ENCODE data around the gene NR5A1. TPM values are rescaled to one million over a fixed set of nuclear protein-coding genes. Genes with fewer than 3 reads are reported as not detected.

NR5A1 gene
- total RNA-seq, 4 donors from 2014 or later, result not detected

DNA sequence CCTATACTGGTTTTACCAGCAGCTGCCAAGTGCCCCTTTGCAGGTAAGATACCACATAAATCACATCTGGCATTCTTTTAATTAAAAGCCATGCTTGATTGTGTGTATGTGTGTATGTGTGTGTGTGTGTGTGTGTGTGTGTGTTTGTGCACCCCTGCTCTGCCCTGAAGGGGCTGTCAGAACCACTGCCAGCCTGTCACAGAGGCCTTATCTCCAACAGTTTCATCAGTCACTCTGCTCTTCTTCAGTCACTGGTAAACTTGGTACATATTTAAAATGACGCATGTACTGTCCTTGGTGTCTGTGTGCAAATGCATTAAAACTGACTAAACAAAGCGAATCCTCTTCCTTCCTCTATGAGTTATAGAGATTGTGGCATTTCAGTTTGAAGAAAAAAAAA is 19.0 kb upstream of the NR5A1 start:
- no peak for DNase-seq (ENCODE audit: low spot score in 2 of 2)
- H3K9me3 ChIP-seq, result no peaks in the 10 kb centered on the region
- WGBS, result 89% methylated on average over 2 of the region's 2 CpGs
- H3K36me3 ChIP-seq, result peaks cover 11% of the 10 kb centered on the region
- TF ChIP-seq POLR2AphosphoS5 (IDR thresholded peaks at IDR 0.05) (no peak), EP300 (IDR thresholded peaks at IDR 0.05) (no peak), POLR2A (IDR thresholded peaks at IDR 0.05) (no peak)
- TF ChIP-seq, protein P1, sequence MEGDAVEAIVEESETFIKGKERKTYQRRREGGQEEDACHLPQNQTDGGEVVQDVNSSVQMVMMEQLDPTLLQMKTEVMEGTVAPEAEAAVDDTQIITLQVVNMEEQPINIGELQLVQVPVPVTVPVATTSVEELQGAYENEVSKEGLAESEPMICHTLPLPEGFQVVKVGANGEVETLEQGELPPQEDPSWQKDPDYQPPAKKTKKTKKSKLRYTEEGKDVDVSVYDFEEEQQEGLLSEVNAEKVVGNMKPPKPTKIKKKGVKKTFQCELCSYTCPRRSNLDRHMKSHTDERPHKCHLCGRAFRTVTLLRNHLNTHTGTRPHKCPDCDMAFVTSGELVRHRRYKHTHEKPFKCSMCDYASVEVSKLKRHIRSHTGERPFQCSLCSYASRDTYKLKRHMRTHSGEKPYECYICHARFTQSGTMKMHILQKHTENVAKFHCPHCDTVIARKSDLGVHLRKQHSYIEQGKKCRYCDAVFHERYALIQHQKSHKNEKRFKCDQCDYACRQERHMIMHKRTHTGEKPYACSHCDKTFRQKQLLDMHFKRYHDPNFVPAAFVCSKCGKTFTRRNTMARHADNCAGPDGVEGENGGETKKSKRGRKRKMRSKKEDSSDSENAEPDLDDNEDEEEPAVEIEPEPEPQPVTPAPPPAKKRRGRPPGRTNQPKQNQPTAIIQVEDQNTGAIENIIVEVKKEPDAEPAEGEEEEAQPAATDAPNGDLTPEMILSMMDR (IDR thresholded peaks at IDR 0.05), result no peak
- no peaks in the 10 kb centered on the region for H3K27me3 ChIP-seq
- no peak overlapping the region for H3K4me3 ChIP-seq
- no peaks in the 10 kb centered on the region for H3K4me1 ChIP-seq
- H3K27ac ChIP-seq, result no peak overlapping the region

DNA sequence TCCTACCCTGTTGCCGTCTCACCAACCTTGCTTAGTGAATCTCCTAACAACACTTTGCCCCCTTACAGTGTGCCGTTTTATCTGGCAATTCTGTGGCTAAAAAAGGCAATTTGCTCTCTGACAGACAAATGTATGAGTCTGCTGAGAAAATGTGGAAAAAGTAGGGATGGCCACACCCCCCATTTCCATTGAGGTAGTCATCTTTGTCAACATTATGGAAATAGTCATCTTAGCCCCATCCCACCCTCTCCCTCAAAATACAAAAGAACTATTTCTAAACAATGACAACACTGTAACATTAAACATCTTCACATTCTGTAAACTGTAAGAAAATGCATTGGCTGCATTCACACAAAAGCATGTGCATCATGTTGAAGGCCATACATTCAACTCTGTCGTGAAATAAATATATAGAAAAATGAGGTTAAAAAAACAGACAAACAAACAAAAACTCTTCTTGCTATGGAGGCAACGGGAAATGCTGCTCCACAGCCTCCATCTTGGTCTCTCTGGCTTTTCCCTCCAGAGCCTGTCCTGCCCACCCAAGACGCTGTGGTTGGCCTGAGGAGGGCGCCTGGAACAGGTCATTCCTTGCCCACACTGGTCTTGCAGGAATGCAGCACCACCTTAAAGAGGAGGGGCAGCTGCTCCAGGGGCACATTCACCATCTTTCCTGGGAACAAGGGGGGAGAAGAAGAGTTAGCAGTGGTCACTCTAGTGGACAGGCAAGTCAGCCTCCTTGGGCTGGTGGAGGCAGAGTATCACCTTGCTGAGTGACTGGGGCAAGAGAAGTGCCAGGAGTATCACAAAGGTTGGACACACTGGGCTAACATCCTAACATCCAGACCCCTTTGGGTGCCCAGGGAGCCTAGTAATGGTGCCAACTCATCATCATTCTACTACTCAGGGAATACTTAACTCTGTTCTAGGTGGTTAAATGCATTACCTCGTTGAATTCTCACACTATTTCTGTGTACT is 15.2 kb upstream of the NR5A1 start:
- Histone ChIP-seq H3K27me3 (no peaks in the 10 kb centered on the region), H3K4me3 (no peak overlapping the region), H3K9me3 (no peaks in the 10 kb centered on the region), H3K4me1 (no peaks in the 10 kb centered on the region), H3K36me3 (peaks cover 11% of the 10 kb centered on the region), H3K27ac (no peak overlapping the region)
- TF ChIP-seq, protein P1 (IDR thresholded peaks at IDR 0.05), result no peak
- TF ChIP-seq POLR2A (IDR thresholded peaks at IDR 0.05), result no peak
- no peak for TF ChIP-seq POLR2AphosphoS5 (IDR thresholded peaks at IDR 0.05)
- no peak for TF ChIP-seq EP300 (IDR thresholded peaks at IDR 0.05)
- DNase-seq (ENCODE audit: low spot score in 2 of 2), result no peak
- 87% methylated on average over 7 of the region's 7 CpGs for WGBS

DNA sequence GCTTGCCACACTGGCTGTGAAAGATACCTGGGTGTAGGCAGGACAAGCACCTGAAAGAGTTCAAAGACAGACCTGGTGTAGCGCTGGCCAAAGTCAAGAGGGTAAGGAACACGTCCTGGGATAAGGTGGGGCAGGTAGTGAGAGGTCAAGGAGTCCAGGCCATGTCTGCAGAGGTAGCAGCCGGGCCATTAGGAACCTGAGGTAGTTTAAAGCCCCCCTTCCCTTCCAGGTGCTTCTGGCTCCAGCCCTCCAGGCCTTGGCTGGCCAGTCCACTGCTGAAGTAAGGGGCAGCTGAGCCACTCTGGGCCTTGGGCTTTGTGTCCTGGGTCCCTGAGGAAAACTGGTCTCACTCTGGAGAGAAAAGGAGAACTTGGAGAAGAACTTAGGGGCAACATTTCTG is 13.9 kb upstream of the NR5A1 start:
- Histone ChIP-seq H3K4me3 (no peak overlapping the region), H3K27ac (no peak overlapping the region), H3K27me3 (no peaks in the 10 kb centered on the region), H3K4me1 (no peaks in the 10 kb centered on the region), H3K36me3 (peaks cover 7% of the 10 kb centered on the region), H3K9me3 (no peaks in the 10 kb centered on the region)
- DNase-seq (ENCODE audit: low spot score in 2 of 2), result no peak
- 100% methylated on average over 3 of the region's 3 CpGs for WGBS
- TF ChIP-seq EP300 (IDR thresholded peaks at IDR 0.05) (no peak), POLR2A (IDR thresholded peaks at IDR 0.05) (no peak), POLR2AphosphoS5 (IDR thresholded peaks at IDR 0.05) (no peak)
- TF ChIP-seq, protein P1 (IDR thresholded peaks at IDR 0.05), result no peak

DNA sequence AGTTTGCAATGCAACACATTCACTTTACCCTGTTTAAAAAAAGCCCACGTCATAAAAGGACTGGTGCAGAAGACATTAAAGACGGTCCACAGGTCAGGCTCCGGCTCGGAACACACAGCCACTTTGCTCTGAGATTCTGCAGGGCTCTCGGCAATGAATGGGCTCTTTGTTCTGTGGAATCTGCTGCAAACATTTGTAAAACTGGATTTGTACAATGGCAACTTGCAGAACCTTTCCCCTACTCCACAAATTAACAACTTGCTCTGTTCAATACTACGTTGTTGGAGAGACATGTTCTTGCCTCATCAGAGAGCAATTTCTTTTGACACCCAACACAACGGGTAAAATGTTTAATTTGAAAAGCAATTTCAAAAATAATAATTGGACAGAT is 13.0 kb upstream of the NR5A1 start:
- Histone ChIP-seq H3K27ac (no peak overlapping the region), H3K9me3 (no peaks in the 10 kb centered on the region), H3K4me1 (no peaks in the 10 kb centered on the region), H3K4me3 (no peak overlapping the region), H3K27me3 (no peaks in the 10 kb centered on the region), H3K36me3 (peaks cover 4% of the 10 kb centered on the region)
- TF ChIP-seq, protein P1 (IDR thresholded peaks at IDR 0.05), result no peak
- no peak for TF ChIP-seq POLR2A (IDR thresholded peaks at IDR 0.05)
- no peak for TF ChIP-seq EP300 (IDR thresholded peaks at IDR 0.05)
- no peak for TF ChIP-seq POLR2AphosphoS5 (IDR thresholded peaks at IDR 0.05)
- DNase-seq (ENCODE audit: low spot score in 2 of 2), result no peak
- WGBS, result 79% methylated on average over 7 of the region's 7 CpGs

DNA sequence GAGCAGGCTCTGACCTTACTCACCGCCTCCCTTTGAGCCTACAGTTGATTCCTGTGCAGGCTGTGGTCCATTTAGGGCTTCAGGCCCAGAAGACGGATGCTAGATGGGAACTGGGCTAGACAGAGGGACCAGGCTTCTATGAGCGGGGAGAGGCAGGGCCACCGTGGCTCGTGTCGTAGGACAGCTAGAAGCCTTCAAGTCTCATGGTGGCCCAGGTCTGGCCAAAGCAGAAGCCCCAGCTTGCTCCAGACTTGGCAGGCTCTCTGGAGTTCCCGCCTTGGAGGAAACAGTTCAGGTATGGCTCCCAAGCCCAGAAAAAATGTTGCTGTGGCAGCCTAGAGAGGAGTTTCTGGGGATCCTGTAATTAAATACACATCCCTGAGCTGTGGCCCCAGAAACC is 10.9 kb upstream of the NR5A1 start:
- no peak for DNase-seq (ENCODE audit: low spot score in 2 of 2)
- WGBS, result over 99% methylated on average over 7 of the region's 7 CpGs
- TF ChIP-seq, protein P1 (IDR thresholded peaks at IDR 0.05), result no peak
- TF ChIP-seq EP300 (IDR thresholded peaks at IDR 0.05) (no peak), POLR2A (IDR thresholded peaks at IDR 0.05) (no peak), POLR2AphosphoS5 (IDR thresholded peaks at IDR 0.05) (no peak)

More for the DNA sequence above, 10.9 kb upstream of the NR5A1 start:
- peaks cover 4% of the 10 kb centered on the region for H3K36me3 ChIP-seq
- H3K27me3 ChIP-seq, result no peaks in the 10 kb centered on the region
- no peaks in the 10 kb centered on the region for H3K9me3 ChIP-seq
- H3K4me3 ChIP-seq, result no peak overlapping the region
- H3K4me1 ChIP-seq, result peaks cover 5% of the 10 kb centered on the region
- no peak overlapping the region for H3K27ac ChIP-seq

Data from suprapubic skin (tissue), 4 donors.